Endothelial cell of umbilical vein (primary cell): ENCODE data around the gene HMGCL. TPM values are rescaled to one million over a fixed set of nuclear protein-coding genes. Genes with fewer than 3 reads are reported as not detected.
"Not testable (repeated sequence)": the region's sequence is repeated elsewhere in the genome, so short reads cannot be mapped to it uniquely, and the experiment has no call there.

Source experiments
- BruUV-seq: library from RNA; stranded (reverse); fragments of 400-500 nt; replicated peaks from 2 replicates; lab custom pipeline; 2021; lab: Mats Ljungman, UMichigan
- CTCF ChIA-PET: fragments of 300-600, 350-600 bp; sonication (Branson Sonifier 250); formaldehyde crosslinking; loops from one replicate; lab custom pipeline; 2021; ENCODE audit warnings: antibody characterized with exemption, inconsistent platforms; lab: Charles Lee
- POLR2A ChIA-PET: fragments of 300-600, 350-600 bp; sonication (Branson Sonifier 250); formaldehyde crosslinking; loops from one replicate; lab custom pipeline; 2021; ENCODE audit warnings: antibody characterized with exemption, inconsistent platforms; lab: Charles Lee
- DNase-seq: peaks from one replicate; pipeline ENCODE4 v3.0.0-alpha.2; 2011; ENCODE audit warnings: low read depth, low spot score
- FAIRE-seq: peaks from 2 replicates; lab custom pipeline; 2011; peaks lifted over from hg19 to GRCh38; lab: Jason Lieb, UNC
- H2AFZ ChIP-seq: 2 replicates; pipeline ENCODE4 v1.6.0; 2012; ENCODE audit warnings: low read depth, low read length, control low read depth, inconsistent platforms
- H3K27ac ChIP-seq: 2 replicates; pipeline ENCODE4 v1.5.1; 2011; ENCODE audit warnings: low read depth, mild to moderate bottlenecking, control low read depth, low read length, moderate library complexity; ENCODE audit not compliant: insufficient read depth
- H3K27me3 ChIP-seq, 2 experiments: 2 replicates each; pipeline versions ENCODE4 v1.6.0 to v1.6.1; 2011; ENCODE audit warnings: low read length in 2 of 2, mixed read lengths in 1 of 2; ENCODE audit not compliant: control insufficient read depth in 2 of 2, insufficient read depth in 2 of 2
- H3K36me3 ChIP-seq, 2 experiments: 2 replicates in 1 of 2; 3 replicates in 1 of 2; pipeline ENCODE4 v1.5.1; 2011; ENCODE audit warnings: low read length in 2 of 2, mild to moderate bottlenecking in 1 of 2, moderate library complexity in 1 of 2; ENCODE audit not compliant: control insufficient read depth in 2 of 2, insufficient read depth in 2 of 2; ENCODE audit errors: extremely low read depth in 1 of 2
- H3K4me1 ChIP-seq: 3 replicates; pipeline ENCODE4 v1.5.1; 2011; ENCODE audit warnings: mild to moderate bottlenecking, low read length; ENCODE audit not compliant: control insufficient read depth, insufficient read depth; ENCODE audit errors: extremely low read depth
- H3K4me2 ChIP-seq: 2 replicates; pipeline ENCODE4 v1.6.1; 2011; ENCODE audit warnings: low read length, control low read depth, mixed read lengths; ENCODE audit not compliant: insufficient read depth
- H3K4me3 ChIP-seq, 3 experiments: fragments of 200-600 bp in 1 of 3; sonication (generic), shearing (Covaris generic) in 1 of 3; replicated peaks in 1 of 3; 2 replicates each; pipeline ENCODE4 v1.5.1; 2011 to 2016; ENCODE audit warnings: control low read depth in 3 of 3, low read length in 3 of 3, mild to moderate bottlenecking in 2 of 3, inconsistent platforms in 1 of 3, low read depth in 1 of 3, moderate library complexity in 1 of 3; ENCODE audit not compliant: insufficient read depth in 1 of 3
- H3K79me2 ChIP-seq: 2 replicates; pipeline ENCODE4 v1.6.0; 2012; ENCODE audit warnings: low read length, inconsistent platforms; ENCODE audit not compliant: control insufficient read depth, insufficient read depth
- H3K9ac ChIP-seq: replicated peaks from 2 replicates; pipeline ENCODE3; 2011; ENCODE audit warnings: low read length, control low read depth; ENCODE audit not compliant: insufficient read depth; ENCODE audit errors: extremely low read depth
- H3K9me1 ChIP-seq: replicated peaks from 3 replicates; pipeline ENCODE4 v1.6.0; 2011; ENCODE audit warnings: mild to moderate bottlenecking, low read length; ENCODE audit not compliant: control insufficient read depth, insufficient read depth; ENCODE audit errors: extremely low read depth
- H3K9me3 ChIP-seq: replicated peaks from 2 replicates; pipeline ENCODE4 v1.5.1; 2012; ENCODE audit warnings: low read length, inconsistent platforms; ENCODE audit not compliant: control insufficient read depth, insufficient read depth
- H4K20me1 ChIP-seq: replicated peaks from 2 replicates; pipeline ENCODE3; 2011; ENCODE audit warnings: mild to moderate bottlenecking, low read length; ENCODE audit not compliant: control insufficient read depth, insufficient read depth; ENCODE audit errors: extremely low read depth
- EZH2 ChIP-seq: IDR thresholded peaks from 2 replicates; pipeline ENCODE4 v1.6.1; 2012; ENCODE audit warnings: borderline replicate concordance, low read depth, mild to moderate bottlenecking, moderate library complexity, low read length, inconsistent platforms; ENCODE audit not compliant: severe bottlenecking
- FOS ChIP-seq: IDR thresholded peaks from 2 replicates; pipeline ENCODE4 v1.6.1; 2011; ENCODE audit warnings: mild to moderate bottlenecking, low read length, moderate library complexity, borderline replicate concordance; ENCODE audit not compliant: insufficient read depth
- GATA2 ChIP-seq: IDR thresholded peaks from 2 replicates; pipeline ENCODE4 v1.7.0; 2011; ENCODE audit warnings: low read depth, mild to moderate bottlenecking, moderate library complexity, mixed read lengths, low read length; ENCODE audit not compliant: insufficient read length, insufficient read depth
- JUN ChIP-seq: IDR thresholded peaks from 2 replicates; pipeline ENCODE4 v1.6.1; 2011; ENCODE audit warnings: borderline replicate concordance, low read depth; ENCODE audit not compliant: insufficient read length, insufficient read depth
- MAX ChIP-seq: IDR thresholded peaks from 2 replicates; pipeline ENCODE4 v1.6.1; 2011; ENCODE audit not compliant: insufficient read depth, insufficient read length
- MYC ChIP-seq: IDR thresholded peaks from one replicate; pipeline ENCODE4 v1.6.1; 2011; ENCODE audit warnings: mild to moderate bottlenecking, low read depth, low read length
- POLR2A ChIP-seq: IDR thresholded peaks from 2 replicates; pipeline ENCODE4 v1.6.1; 2012; ENCODE audit warnings: low read depth, mild to moderate bottlenecking, control low read depth, low read length
- POLR2AphosphoS5 ChIP-seq: IDR thresholded peaks from 2 replicates; pipeline ENCODE4 v1.6.1; 2012; ENCODE audit warnings: low read depth, mild to moderate bottlenecking, control low read depth, low read length, moderate library complexity; ENCODE audit not compliant: insufficient read depth
- dilution Hi-C: fragments of 300-500 bp; cut with MboI; formaldehyde crosslinking; loops from one replicate; pipeline ENCODE4 v1.15.0; 2019; ENCODE audit warnings: low sequenced_read_pairs; ENCODE audit not compliant: extremely low pct_ligation_motif_present
- intact Hi-C: fragments of 100-400 bp; cut with micrococcal nuclease; formaldehyde crosslinking; loops from one replicate; pipeline ENCODE4 v1.10.0; 2022
- polyA plus RNA-seq, 4 experiments: library from polyadenylated mRNA; depleted of rRNA in 3 of 4; stranded (reverse) in 3 of 4; unstranded in 1 of 4; fragments of >200 nt; gene quantifications; 2 replicates each; pipeline versions ENCODE4 v1.2.1 to v1.2.3, GENCODE V29; 2011 to 2012; ENCODE audit warnings: missing spikeins in 1 of 4
- total RNA-seq: library from RNA; stranded (reverse); gene quantifications from 2 replicates; pipeline ENCODE4 v1.2.3, GENCODE V29; 2021
- TF ChIP-seq, protein P1 (sequence below), 2 donors: IDR thresholded peaks; 1 replicate in 1 of 2; 2 replicates in 1 of 2; pipeline ENCODE4 v1.5.1; 2011; ENCODE audit warnings: low read length in 2 of 2, mild to moderate bottlenecking in 2 of 2, moderate library complexity in 2 of 2, control low read depth in 1 of 2, inconsistent platforms in 1 of 2, low read depth in 1 of 2; ENCODE audit not compliant: insufficient read depth in 1 of 2; ENCODE audit errors: extremely low read depth in 1 of 2

Gene HMGCL
- total and polyA plus RNA-seq, 2 donors (not counting 3 experiments of a cell fraction or from before 2014, with no cell fraction given): 24.2 to 30.0 TPM

- Histone ChIP-seq H3K4me1 (peaks cover 13% of the 10 kb centered on the region), H3K9me3 (no peaks in the 10 kb centered on the region), H3K9ac (no peak overlapping the region), H3K36me3 (peaks cover 12% of the 10 kb centered on the region in 2 experiments), H3K4me2 (no peak overlapping the region), H3K4me3 (no peak overlapping the region), H3K27me3 (no peaks in the 10 kb centered on the region), H3K79me2 (peaks cover 24% of the 10 kb centered on the region), H2AFZ (no peak overlapping the region), H4K20me1 (no peaks in the 10 kb centered on the region), H3K9me1 (no peaks in the 10 kb centered on the region), H3K27ac (no peak overlapping the region)
- BruUV-seq: no TSS peak
- DNase-seq: no peak
- no peak for TF ChIP-seq POLR2A
- no peak for TF ChIP-seq GATA2
- TF ChIP-seq EZH2: no peak
- TF ChIP-seq, protein P1, sequence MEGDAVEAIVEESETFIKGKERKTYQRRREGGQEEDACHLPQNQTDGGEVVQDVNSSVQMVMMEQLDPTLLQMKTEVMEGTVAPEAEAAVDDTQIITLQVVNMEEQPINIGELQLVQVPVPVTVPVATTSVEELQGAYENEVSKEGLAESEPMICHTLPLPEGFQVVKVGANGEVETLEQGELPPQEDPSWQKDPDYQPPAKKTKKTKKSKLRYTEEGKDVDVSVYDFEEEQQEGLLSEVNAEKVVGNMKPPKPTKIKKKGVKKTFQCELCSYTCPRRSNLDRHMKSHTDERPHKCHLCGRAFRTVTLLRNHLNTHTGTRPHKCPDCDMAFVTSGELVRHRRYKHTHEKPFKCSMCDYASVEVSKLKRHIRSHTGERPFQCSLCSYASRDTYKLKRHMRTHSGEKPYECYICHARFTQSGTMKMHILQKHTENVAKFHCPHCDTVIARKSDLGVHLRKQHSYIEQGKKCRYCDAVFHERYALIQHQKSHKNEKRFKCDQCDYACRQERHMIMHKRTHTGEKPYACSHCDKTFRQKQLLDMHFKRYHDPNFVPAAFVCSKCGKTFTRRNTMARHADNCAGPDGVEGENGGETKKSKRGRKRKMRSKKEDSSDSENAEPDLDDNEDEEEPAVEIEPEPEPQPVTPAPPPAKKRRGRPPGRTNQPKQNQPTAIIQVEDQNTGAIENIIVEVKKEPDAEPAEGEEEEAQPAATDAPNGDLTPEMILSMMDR (IDR thresholded peaks at IDR 0.05; ENCODE audit: extremely low read depth in 1 of 2, insufficient read depth in 1 of 2, low read depth in 1 of 2, low read length in 2 of 2): no peak
- no peak for TF ChIP-seq FOS
- no peak for TF ChIP-seq MAX
- TF ChIP-seq POLR2AphosphoS5: no peak
- no peak for TF ChIP-seq MYC
- no peak for TF ChIP-seq JUN
- POLR2A ChIA-PET: interaction anchor here (0.6 kb wide), 1 partner anchor 434 kb away, joined by 4 read pairs; no protein-coding TSS in a partner anchor
- dilution Hi-C loops (no loop called here), intact Hi-C loops (no loop called here)
- no peak for FAIRE-seq
- CTCF ChIA-PET: interaction anchor here (2.3 kb wide), 1 partner anchor 13 kb away, joined by 9 read pairs; no protein-coding TSS in a partner anchor
These were observed 40.4 kb downstream of the HMGCL start for GRCh38 chr1:23784846-23785245.

- CTCF ChIA-PET: interaction anchor here (2.3 kb wide), 1 partner anchor 11 kb away, joined by 9 read pairs; no protein-coding TSS in a partner anchor
- Histone ChIP-seq H3K79me2 (peaks cover 39% of the 10 kb centered on the region), H3K36me3 (peaks cover 12% of the 10 kb centered on the region in 2 experiments), H3K4me1 (peaks cover 17% of the 10 kb centered on the region)
- FAIRE-seq, H3K4me2 ChIP-seq, H3K9ac ChIP-seq, DNase-seq, H2AFZ ChIP-seq, H4K20me1 ChIP-seq, dilution Hi-C loops, POLR2A ChIA-PET, H3K9me1 ChIP-seq, H3K27ac ChIP-seq, H3K9me3 ChIP-seq, H3K4me3 ChIP-seq, BruUV-seq, H3K27me3 ChIP-seq, intact Hi-C loops: not testable (repeated sequence)
These were observed 42.1 kb downstream of the HMGCL start for GRCh38 chr1:23783141-23783540.
